SK-N-MC (cell line): Measurements from ENCODE around the gene YDJC.

Experiments used
- EZH2 ChIP-seq: fragments of 200-600 bp; sonication (generic); IDR thresholded peaks from one replicate; pipeline ENCODE4 v1.6.1; 2017; ENCODE audit warnings: antibody characterized with exemption
- FOXP2 ChIP-seq: optimal IDR thresholded peaks from 2 replicates; pipeline ENCODE3; 2011; ENCODE audit warnings: mild to moderate bottlenecking, moderate library complexity; ENCODE audit not compliant: insufficient read depth; ENCODE audit errors: extremely low read length, control extremely low read depth
- POLR2AphosphoS5 ChIP-seq: IDR thresholded peaks from 2 replicates; pipeline ENCODE4 v1.6.1; 2012; ENCODE audit warnings: mild to moderate bottlenecking, low read depth, low read length, borderline replicate concordance

GRCh38 chr22:21624880-21625791, 4.7 kb downstream of the YDJC start:
- no peak for TF ChIP-seq POLR2AphosphoS5
- no peak for TF ChIP-seq EZH2
- no peak for TF ChIP-seq FOXP2
